Effector CD8-positive, alpha-beta T cell (primary cell): Measurements from ENCODE around the gene USP2.
"Not testable (repeated sequence)": the region's sequence is repeated elsewhere in the genome, so short reads cannot be mapped to it uniquely, and the experiment has no call there.

Experiments used
- DNase-seq: peaks from one replicate; lab custom pipeline; 2025; lab: John Stamatoyannopoulos, UW

Gene USP2

GRCh38 chr11:119412072-119412471 lies 30.6 kb upstream of the USP2 start:
- no peak for DNase-seq

GRCh38 chr11:119410501-119410900 lies 29.0 kb upstream of the USP2 start:
- no peak for DNase-seq

GRCh38 chr11:119409731-119410130 lies 28.2 kb upstream of the USP2 start:
- no peak for DNase-seq

- no peak for DNase-seq
These were observed 24.5 kb upstream of the USP2 start for GRCh38 chr11:119406005-119406404.

DNA sequence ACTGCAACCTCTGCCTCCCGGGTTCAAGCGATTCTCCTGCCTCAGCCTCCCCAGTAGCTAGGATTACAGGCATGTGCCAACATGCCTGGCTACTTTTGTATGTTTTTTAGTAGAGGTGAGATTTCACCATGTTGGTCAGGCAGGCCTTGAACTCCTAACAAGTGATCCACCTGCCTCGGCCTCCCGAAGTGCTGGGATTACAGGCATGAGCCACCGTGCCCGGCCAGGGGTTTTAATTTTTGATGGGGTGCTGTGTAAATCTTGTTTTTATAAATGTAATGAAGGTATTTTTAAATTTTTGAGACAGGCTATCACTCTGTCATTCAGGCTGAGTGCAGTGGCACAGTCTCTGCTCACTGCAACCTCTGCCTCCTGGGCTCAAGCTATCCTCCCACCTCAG lies 24.0 kb upstream of the USP2 start:
- DNase-seq, result not testable (repeated sequence)

DNA sequence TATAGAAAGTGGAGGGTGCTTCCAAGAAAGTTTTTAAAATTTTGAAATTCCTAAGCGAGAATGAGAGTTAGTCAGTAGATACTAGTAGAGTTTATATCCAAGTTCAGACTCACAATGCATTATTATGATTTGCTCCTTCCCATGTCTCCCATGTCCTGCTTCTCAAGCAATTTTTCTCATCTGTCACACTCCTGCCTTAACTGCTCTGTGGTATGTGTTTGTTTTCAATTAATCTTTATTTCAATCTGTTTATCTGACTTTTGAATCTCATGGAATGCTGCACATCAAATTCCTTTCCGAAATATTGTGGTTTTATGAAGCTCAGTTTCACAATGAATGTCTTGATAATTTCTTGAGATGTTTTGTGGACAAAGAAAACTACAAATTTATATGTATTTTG lies 23.4 kb upstream of the USP2 start:
- no peak for DNase-seq

GRCh38 chr11:119403021-119403420 lies 21.5 kb upstream of the USP2 start:
- no peak for DNase-seq

- DNase-seq, result no peak
These were observed 21.0 kb upstream of the USP2 start for GRCh38 chr11:119402470-119402869.

- no peak for DNase-seq
These were observed 19.4 kb upstream of the USP2 start for GRCh38 chr11:119400860-119401259.

GRCh38 chr11:119397740-119398139 lies 16.2 kb upstream of the USP2 start:
- DNase-seq, result no peak

- no peak for DNase-seq
These were observed 15.3 kb upstream of the USP2 start for GRCh38 chr11:119396835-119397234.

DNA sequence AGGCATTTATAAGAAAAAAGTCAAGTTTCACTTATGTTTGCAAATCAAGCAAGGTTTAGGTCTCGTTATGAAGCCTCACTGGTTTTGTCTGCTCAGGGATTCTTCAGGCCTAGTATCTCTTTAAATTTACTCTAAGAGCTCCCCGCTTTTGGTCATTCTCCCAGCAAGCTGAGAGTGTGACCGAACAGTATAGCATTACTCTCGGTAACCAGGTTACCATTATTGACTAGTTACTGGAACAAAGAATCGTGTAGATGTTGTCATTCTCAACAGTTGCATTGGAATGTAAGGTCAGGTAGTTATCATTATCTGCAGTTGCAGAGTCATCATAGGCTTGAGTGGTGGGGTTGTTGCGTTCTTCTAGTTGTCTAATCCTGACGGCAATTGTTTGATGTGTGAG lies 9.8 kb upstream of the USP2 start:
- no peak for DNase-seq

GRCh38 chr11:119389611-119390254 lies 8.2 kb upstream of the USP2 start:
- DNase-seq, result no peak

- DNase-seq, result no peak
These were observed 6.6 kb upstream of the USP2 start for GRCh38 chr11:119388103-119388502.

GRCh38 chr11:119384332-119384731 lies 2.8 kb upstream of the USP2 start:
- DNase-seq, result no peak

DNA sequence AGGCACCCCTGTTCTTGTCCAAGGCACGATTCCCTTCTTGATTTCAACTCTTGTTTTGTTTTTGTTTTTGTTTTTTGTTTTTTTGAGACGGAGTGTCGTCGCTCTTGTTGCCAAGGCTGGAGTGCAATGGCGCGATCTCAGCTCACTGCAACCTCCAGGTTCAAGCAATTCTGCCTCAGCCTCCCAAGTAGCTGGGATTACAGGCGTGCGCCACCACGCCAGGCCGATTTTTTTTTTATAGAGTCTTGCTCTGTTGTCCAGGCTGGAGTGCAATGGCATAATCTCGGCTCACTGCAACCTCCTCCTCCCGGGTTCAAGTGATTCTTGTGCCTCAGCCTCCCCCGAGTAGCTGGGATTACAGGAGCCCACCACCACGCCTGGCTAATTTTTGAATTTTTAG lies 1.0 kb upstream of the USP2 start:
- not testable (repeated sequence) for DNase-seq

DNA sequence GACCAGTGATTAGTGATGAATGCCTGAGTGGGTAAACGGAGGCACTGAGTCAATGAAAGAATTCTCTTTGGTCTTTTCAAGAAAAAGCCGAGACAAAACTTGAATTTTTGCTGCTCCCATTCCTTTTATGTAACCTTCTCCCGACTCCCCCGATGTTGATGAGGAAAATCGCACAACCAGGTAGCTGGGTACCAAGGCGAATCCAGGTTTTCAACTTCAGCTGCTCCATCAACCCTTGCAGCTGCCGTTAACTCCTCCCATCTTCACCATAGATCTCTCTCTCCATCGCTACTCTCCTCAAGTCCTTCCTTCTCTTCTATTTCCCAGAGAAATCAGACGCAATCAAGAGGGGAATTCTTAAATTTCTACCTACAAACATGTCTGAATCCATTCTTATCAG lies 611 bp upstream of the USP2 start:
- DNase-seq, result no peak

DNA sequence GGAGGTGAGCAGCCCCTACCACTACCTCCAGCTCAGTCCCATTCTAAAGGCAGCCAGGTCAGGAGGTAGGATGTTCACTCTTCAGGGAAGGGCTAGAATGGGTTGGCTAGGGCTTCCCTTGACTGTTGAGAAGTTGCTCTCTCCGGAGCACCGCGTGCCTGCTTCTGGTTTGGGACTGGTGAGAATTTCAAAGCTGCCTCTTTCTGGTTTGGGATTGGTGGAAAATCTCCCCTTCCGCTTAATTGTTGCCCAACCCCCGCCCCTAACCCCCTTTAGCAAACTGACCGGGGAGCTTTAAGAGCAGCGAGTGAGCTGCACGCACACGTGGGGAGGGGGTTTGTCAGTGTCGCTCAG lies 686 bp downstream of the USP2 start:
- DNase-seq, result no peak

GRCh38 chr11:119380160-119380826 lies 1.2 kb downstream of the USP2 start:
- no peak for DNase-seq

DNA sequence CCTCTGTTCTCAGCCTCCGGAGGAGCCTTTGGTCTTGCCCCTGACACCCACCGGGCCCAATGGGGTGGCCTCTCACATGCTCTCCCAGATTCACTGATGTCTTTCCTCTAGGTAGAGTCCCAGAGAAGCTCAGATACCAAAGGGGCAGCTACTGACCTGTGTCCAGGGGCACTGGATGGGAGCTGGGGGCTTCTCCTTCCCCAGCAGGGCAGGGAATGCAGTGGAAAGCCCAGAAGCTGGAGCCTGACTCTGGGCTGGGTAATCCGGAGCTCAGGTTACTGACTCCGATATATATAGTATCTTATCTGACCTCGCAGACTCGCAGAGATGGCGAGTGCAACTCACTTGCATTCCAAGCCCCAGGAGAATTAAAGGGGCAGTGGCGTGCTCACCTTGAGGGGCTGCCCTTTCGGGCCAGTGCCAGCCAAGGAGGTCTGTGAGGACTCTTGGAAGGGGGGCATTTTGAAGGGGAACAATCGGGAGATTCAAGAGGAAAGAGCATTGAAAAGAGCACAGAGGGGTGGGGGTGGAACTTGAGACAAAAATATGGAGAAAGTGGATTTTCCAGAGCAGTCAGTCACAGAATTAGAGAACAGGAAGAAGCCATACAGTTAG lies 2.5 kb downstream of the USP2 start:
- DNase-seq, result no peak

GRCh38 chr11:119377961-119378667 lies 3.4 kb downstream of the USP2 start:
- no peak for DNase-seq

- DNase-seq, result no peak
These were observed 4.2 kb downstream of the USP2 start for GRCh38 chr11:119377112-119377901.
